ENCODE results near the gene PDK3.

The PDK3 gene

DNA sequence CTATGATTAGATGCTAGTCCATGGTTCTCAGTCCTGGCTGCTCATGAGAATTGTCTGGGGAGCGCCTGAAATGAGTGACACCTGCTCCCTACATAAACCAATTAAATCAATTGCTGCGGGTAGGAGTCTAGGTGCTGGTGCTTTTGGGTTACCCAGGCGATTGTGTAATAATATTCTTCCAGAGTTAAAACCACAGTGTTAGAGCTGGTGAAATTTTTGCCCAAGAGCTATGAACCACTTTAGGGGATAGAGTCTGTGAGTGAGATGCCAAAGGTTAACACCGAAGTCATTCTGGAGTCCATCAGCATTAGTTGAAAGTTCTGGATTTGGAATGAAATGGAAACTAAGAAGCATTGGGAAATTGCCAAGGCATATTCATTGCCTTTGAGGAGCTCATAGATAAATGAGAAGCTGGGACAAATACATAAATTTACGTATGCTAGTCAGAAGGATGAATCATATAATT lies 15.3 kb downstream of the PDK3 start:
- H3K27ac ChIP-seq (ENCODE audit: low read depth, low read length, severe bottlenecking): no peak overlapping the region
- 100% methylated on average over 1 to 2 of the region's 5 CpGs for WGBS, 2 experiments (ENCODE audit: insufficient coverage in 2 of 2)

DNA sequence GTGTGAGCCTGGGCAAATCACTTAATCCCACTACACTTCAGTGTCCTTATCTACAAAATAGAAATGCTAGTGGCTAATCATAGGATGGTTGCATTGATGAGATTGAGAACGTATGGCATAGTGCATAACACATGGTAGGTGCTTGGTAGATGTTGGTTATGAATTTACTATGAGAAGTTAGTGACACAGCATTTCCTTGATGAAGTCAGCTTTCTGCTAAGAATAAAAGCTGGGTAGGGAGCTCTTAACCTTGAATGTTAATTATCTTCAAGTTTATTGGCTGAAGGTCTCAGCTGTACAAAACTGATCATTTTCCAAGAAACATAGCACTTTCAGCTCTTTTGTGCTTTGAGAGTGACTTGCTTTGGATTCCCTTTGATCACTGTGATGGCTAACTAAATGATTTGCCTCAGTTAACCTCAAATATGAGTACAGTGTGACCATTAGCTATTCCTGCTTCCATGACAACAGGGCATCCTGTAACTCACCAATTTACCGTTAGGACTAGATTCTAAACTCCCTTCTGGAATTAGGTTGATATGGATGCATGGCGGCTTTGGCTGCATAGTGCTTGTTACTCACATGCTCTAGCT lies 17.8 kb downstream of the PDK3 start:
- WGBS, 2 experiments (ENCODE audit: insufficient coverage in 2 of 2): no CpG with 5 or more reads among the region's 3 CpGs
- H3K9me3 ChIP-seq (ENCODE audit: control insufficient read depth, low read length): no peaks in the 10 kb centered on the region
- no peaks in the 10 kb centered on the region for H3K36me3 ChIP-seq (ENCODE audit: control insufficient read depth, insufficient read depth, low read length)
- H3K4me3 ChIP-seq (ENCODE audit: extremely low read depth, insufficient read depth, low read length, poor library complexity, severe bottlenecking): no peak overlapping the region
- no peaks in the 10 kb centered on the region for H3K4me1 ChIP-seq (ENCODE audit: control insufficient read depth, insufficient read depth, low read length, poor library complexity, severe bottlenecking)
- no peak overlapping the region for H3K27ac ChIP-seq (ENCODE audit: low read depth, low read length, severe bottlenecking)

More for the DNA sequence above, 15.3 kb downstream of the PDK3 start:
- no peaks in the 10 kb centered on the region for H3K9me3 ChIP-seq (ENCODE audit: control insufficient read depth, low read length)
- H3K4me1 ChIP-seq (ENCODE audit: control insufficient read depth, insufficient read depth, low read length, poor library complexity, severe bottlenecking): no peaks in the 10 kb centered on the region
- no peaks in the 10 kb centered on the region for H3K36me3 ChIP-seq (ENCODE audit: control insufficient read depth, insufficient read depth, low read length)
- H3K4me3 ChIP-seq (ENCODE audit: extremely low read depth, insufficient read depth, low read length, poor library complexity, severe bottlenecking): no peak overlapping the region

DNA sequence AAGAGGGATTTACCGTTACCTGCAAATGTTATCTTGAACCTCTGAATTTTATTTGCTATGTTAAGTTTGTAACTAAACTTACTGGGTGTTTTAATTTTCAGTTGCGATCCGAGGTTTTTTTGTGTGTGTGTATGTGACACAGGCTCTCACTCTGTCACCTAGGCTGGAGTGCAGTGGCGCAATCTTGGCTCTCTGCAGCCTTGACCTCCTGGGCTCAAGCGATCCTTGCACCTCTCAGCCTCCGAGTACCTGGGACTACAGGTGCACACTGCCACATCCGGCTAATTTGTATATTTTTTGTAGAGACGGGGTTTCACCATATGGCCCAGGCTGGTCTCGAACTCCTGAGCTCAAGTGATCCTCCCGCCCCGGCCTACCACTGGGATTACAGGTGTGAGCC lies 18.5 kb downstream of the PDK3 start:
- Histone ChIP-seq H3K27ac (ENCODE audit: low read depth, low read length, severe bottlenecking) (no peak overlapping the region), H3K4me1 (ENCODE audit: control insufficient read depth, insufficient read depth, low read length, poor library complexity, severe bottlenecking) (no peaks in the 10 kb centered on the region), H3K4me3 (ENCODE audit: extremely low read depth, insufficient read depth, low read length, poor library complexity, severe bottlenecking) (no peak overlapping the region), H3K36me3 (ENCODE audit: control insufficient read depth, insufficient read depth, low read length) (no peaks in the 10 kb centered on the region), H3K9me3 (ENCODE audit: control insufficient read depth, low read length) (no peaks in the 10 kb centered on the region)
- 83 to 96% methylated on average over 3 to 5 of the region's 11 CpGs for WGBS, 2 experiments (ENCODE audit: insufficient coverage in 2 of 2)

DNA sequence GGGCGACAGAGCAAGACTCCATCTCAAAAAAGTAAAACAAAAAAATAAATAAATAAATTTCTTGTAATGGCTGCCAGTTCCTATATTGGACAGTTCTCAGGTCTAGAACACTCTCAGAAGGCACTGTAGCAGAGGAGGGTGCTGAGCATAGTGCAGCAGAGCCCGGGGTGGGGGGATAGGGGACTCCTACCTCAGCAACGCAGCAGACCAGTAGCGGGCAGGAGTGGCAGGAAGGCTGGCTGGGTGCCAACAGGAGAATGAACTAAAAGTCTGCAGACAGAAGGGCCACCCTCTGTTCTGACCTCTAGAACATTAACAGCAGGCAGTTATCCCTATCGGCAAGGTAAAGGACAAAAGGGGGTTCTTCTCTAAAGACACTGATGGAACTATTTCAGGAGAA lies 20.2 kb downstream of the PDK3 start:
- Histone ChIP-seq H3K36me3 (ENCODE audit: control insufficient read depth, insufficient read depth, low read length) (no peaks in the 10 kb centered on the region), H3K4me1 (ENCODE audit: control insufficient read depth, insufficient read depth, low read length, poor library complexity, severe bottlenecking) (no peaks in the 10 kb centered on the region), H3K27ac (ENCODE audit: low read depth, low read length, severe bottlenecking) (no peak overlapping the region), H3K9me3 (ENCODE audit: control insufficient read depth, low read length) (no peaks in the 10 kb centered on the region), H3K4me3 (ENCODE audit: extremely low read depth, insufficient read depth, low read length, poor library complexity, severe bottlenecking) (no peak overlapping the region)
- WGBS, 2 experiments (ENCODE audit: insufficient coverage in 2 of 2): 90 to 100% methylated on average over 2 to 4 of the region's 5 CpGs

DNA sequence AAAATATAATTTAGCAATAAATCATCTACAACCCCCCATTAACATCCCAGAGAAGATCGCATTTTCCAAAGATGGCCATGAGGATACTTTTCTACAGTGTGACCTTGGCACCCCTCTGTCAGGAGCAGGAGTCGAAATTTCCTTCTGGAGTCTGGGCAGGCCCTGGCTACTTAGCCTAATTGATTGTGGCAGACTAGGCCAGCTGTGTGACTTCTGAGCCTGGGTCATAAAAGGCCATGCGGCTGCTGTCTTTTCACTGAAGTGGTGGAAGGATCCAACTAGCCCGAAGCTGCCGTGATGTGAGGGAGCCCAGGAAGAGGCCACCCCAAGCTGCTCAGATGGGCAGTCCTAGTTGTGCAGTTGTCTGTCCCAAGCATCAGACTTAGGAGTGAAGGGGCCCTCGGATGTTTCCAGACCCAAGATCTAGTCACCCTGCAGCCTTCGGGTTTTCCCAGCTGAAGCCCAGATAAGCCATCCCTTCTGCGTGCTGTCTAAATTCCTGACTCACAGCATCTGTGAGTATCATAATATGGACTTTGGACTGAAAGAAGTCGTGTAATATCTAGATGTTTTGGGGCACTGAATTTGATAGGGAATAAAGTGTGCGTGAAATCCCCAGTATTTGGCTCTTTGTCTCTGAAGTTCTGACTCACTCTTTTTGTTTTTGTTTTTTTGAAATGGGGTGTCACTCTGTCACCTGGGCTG lies 21.0 kb downstream of the PDK3 start:
- Histone ChIP-seq H3K4me1 (ENCODE audit: control insufficient read depth, insufficient read depth, low read length, poor library complexity, severe bottlenecking) (no peaks in the 10 kb centered on the region), H3K27ac (ENCODE audit: low read depth, low read length, severe bottlenecking) (no peak overlapping the region), H3K4me3 (ENCODE audit: extremely low read depth, insufficient read depth, low read length, poor library complexity, severe bottlenecking) (no peak overlapping the region), H3K9me3 (ENCODE audit: control insufficient read depth, low read length) (no peaks in the 10 kb centered on the region), H3K36me3 (ENCODE audit: control insufficient read depth, insufficient read depth, low read length) (no peaks in the 10 kb centered on the region)
- 94% methylated on average over 3 to 5 of the region's 10 CpGs for WGBS, 2 experiments (ENCODE audit: insufficient coverage in 2 of 2)

DNA sequence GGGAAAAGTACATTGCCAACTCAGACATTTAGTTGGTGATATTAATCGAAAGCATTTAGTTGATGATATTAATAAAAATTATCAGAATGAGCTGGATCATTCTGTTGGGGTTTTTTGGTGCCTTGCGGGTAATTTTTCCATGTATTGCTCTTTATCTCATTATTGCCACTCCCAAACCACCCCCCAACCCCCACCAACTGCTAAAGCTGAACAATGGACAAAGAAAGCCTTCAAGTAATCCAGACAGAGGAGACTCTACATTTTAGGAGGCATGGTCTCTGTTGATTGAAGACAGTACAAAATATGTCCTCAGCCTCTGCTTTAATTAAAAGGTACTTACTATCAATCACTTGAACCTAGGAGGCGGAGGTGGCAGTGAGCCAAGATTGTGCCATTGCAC lies 22.5 kb downstream of the PDK3 start:
- no CpG with 5 or more reads among the region's 3 CpGs for WGBS, 2 experiments (ENCODE audit: insufficient coverage in 2 of 2)
- Histone ChIP-seq H3K9me3 (ENCODE audit: control insufficient read depth, low read length) (no peaks in the 10 kb centered on the region), H3K4me3 (ENCODE audit: extremely low read depth, insufficient read depth, low read length, poor library complexity, severe bottlenecking) (no peak overlapping the region), H3K4me1 (ENCODE audit: control insufficient read depth, insufficient read depth, low read length, poor library complexity, severe bottlenecking) (no peaks in the 10 kb centered on the region), H3K36me3 (ENCODE audit: control insufficient read depth, insufficient read depth, low read length) (no peaks in the 10 kb centered on the region), H3K27ac (ENCODE audit: low read depth, low read length, severe bottlenecking) (no peak overlapping the region)

DNA sequence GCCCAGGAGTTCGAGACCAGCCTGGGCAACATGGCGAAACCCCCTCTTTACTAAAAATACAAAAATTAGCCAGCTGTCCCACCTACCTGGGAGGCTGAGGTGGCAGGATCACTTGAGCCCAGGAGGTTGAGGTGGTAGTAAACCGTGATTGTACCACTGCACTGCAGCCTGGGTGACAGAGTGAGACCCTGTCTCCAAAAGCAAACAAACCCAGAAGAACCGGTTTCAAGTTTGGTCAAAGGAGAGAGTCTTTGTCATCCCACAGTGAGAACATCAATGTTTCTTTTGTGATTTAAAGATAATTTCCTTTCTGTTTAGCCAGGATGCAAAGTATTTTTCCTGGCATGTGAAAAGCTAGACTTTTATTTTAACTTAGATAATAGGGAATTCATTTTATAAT lies 26.7 kb downstream of the PDK3 start:
- Histone ChIP-seq H3K9me3 (ENCODE audit: control insufficient read depth, low read length) (no peaks in the 10 kb centered on the region), H3K4me3 (ENCODE audit: extremely low read depth, insufficient read depth, low read length, poor library complexity, severe bottlenecking) (no peak overlapping the region), H3K36me3 (ENCODE audit: control insufficient read depth, insufficient read depth, low read length) (no peaks in the 10 kb centered on the region), H3K27ac (ENCODE audit: low read depth, low read length, severe bottlenecking) (no peak overlapping the region), H3K4me1 (ENCODE audit: control insufficient read depth, insufficient read depth, low read length, poor library complexity, severe bottlenecking) (no peaks in the 10 kb centered on the region)
- no CpG with 5 or more reads among the region's 4 CpGs for WGBS, 2 experiments (ENCODE audit: insufficient coverage in 2 of 2)

DNA sequence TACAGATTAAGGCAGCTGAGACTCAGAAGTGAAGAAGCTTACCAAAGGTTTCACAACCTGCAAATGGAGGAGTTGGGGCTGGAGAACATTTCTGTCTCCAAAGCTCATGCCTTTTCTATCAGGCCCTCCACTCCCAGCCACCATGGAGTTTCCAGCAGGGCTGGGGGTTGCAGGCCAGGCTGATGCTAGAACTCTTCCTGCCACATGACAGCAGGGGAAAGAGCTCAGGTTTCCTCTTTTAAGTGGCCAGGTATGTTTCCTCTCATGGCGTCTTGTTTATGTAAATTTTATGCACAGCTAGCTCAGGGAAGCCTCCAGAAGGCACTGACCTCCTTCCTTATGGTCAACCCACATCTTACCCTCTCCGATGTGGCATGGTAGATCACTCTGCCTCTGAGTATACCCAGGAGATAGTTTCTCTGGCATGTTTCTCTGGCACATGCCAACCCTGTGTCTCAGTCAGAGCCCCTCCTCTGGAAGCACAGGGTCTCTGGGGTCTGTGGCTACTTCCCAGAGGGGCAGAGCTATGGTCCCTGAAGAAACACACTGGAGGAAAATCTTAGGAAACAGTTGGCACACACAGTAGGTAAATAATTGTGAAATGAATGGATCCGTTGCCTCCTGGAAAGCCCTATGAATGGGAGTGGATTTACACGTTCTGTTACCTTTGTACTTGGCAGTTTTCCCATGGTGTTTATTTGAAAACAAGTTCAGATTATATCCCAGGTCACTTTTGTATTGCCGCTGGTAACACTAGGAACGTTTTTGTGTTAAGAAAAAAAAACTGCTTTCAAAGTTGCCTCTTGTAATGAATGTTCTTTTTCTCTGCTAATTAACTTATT lies 28.9 kb downstream of the PDK3 start:
- Histone ChIP-seq H3K36me3 (ENCODE audit: control insufficient read depth, insufficient read depth, low read length) (no peaks in the 10 kb centered on the region), H3K27ac (ENCODE audit: low read depth, low read length, severe bottlenecking) (no peak overlapping the region), H3K4me1 (ENCODE audit: control insufficient read depth, insufficient read depth, low read length, poor library complexity, severe bottlenecking) (no peaks in the 10 kb centered on the region), H3K4me3 (ENCODE audit: extremely low read depth, insufficient read depth, low read length, poor library complexity, severe bottlenecking) (no peak overlapping the region), H3K9me3 (ENCODE audit: control insufficient read depth, low read length) (no peaks in the 10 kb centered on the region)
- WGBS, 2 experiments (ENCODE audit: insufficient coverage in 2 of 2): 100% methylated on average over 1 of the region's 6 CpGs; no CpG with 5 or more reads in 1 of the 2 experiments

DNA sequence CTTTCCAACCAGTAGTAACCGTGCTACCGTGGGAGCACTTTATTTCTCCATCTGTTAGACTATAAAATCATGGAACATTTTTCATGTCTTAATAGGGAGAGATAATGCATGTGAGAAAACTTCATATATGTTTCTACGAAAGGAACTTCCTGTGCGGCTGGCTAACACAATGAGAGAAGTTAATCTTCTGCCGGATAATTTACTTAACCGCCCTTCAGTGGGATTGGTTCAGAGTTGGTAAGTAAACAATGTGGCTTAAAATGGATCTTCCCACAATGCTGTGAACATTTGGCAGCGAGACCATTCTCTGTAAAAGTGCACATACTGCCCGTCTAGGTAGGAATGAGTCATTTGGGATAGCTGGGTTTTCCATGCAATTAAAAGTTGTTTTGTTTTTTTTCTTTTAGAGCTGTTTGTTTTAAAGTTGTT lies 29.6 kb downstream of the PDK3 start:
- H3K36me3 ChIP-seq (ENCODE audit: control insufficient read depth, insufficient read depth, low read length): no peaks in the 10 kb centered on the region
- 81 to 83% methylated on average over 2 to 3 of the region's 8 CpGs for WGBS, 2 experiments (ENCODE audit: insufficient coverage in 2 of 2)
- H3K27ac ChIP-seq (ENCODE audit: low read depth, low read length, severe bottlenecking): peak overlapping the region; percentile 36
- no peak overlapping the region for H3K4me3 ChIP-seq (ENCODE audit: extremely low read depth, insufficient read depth, low read length, poor library complexity, severe bottlenecking)
- no peaks in the 10 kb centered on the region for H3K9me3 ChIP-seq (ENCODE audit: control insufficient read depth, low read length)
- H3K4me1 ChIP-seq (ENCODE audit: control insufficient read depth, insufficient read depth, low read length, poor library complexity, severe bottlenecking): no peaks in the 10 kb centered on the region

DNA sequence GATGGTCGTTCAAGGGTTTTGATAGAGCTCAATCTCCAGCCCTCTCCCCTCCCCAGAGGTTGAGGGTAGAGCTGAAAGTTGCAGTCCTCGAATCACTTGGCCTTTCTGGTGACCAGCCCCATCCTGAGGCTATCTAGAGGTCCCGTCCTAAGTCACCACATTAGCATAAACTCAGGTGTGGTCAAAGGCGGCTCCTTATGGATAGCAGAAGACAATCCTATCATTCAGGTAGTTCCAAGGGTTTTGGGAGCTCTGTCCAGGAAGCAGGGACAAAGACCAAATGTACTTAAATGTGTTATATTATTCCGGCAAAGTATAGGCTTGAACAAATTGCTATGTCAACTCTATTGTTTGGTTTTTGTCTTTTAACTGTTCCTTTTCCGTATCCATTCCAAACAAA lies 30.6 kb downstream of the PDK3 start:
- no peaks in the 10 kb centered on the region for H3K4me1 ChIP-seq (ENCODE audit: control insufficient read depth, insufficient read depth, low read length, poor library complexity, severe bottlenecking)
- WGBS, 2 experiments (ENCODE audit: insufficient coverage in 2 of 2): 100% methylated on average over 1 of the region's 6 CpGs; no CpG with 5 or more reads in 1 of the 2 experiments
- H3K36me3 ChIP-seq (ENCODE audit: control insufficient read depth, insufficient read depth, low read length): no peaks in the 10 kb centered on the region
- H3K4me3 ChIP-seq (ENCODE audit: extremely low read depth, insufficient read depth, low read length, poor library complexity, severe bottlenecking): no peak overlapping the region
- H3K9me3 ChIP-seq (ENCODE audit: control insufficient read depth, low read length): no peaks in the 10 kb centered on the region
- H3K27ac ChIP-seq (ENCODE audit: low read depth, low read length, severe bottlenecking): no peak overlapping the region
